HepG2 (cell line): Measurements from ENCODE around the gene EDN2. TPM values are rescaled to one million over a fixed set of nuclear protein-coding genes. Genes with fewer than 3 reads are reported as not detected.

ENCODE experiments used
- ATAC-seq: fragments of 200-7000 bp; cut with Tn5 transposase; 3 replicates; pipeline ENCODE4 v1.9.1; 2020; ENCODE audit warnings: mild to moderate bottlenecking, moderate library complexity
- BruUV-seq: library from RNA; stranded (reverse); fragments of 400-500 nt; replicated peaks from 2 replicates; lab custom pipeline; 2021; lab: Mats Ljungman, UMichigan
- CTCF ChIA-PET: fragments of 300-600 bp; formaldehyde crosslinking; extraction: SDS; loops from one replicate; lab custom pipeline; 2021; ENCODE audit warnings: low total read pairs, inconsistent platforms, low intra/inter-chr PET ratio; lab: Yijun Ruan, JAX
- POLR2A ChIA-PET: fragments of 350-600 bp; sonication (Branson Sonifier 250); formaldehyde crosslinking; loops from one replicate; lab custom pipeline; 2020; ENCODE audit warnings: antibody characterized with exemption, inconsistent platforms; lab: Yijun Ruan, JAX
- DNase-seq: peaks from one replicate; pipeline ENCODE4 v3.0.0-alpha.2; 2015; ENCODE audit warnings: low spot score
- FAIRE-seq: peaks from 3 replicates; lab custom pipeline; 2011; peaks lifted over from hg19 to GRCh38; lab: Jason Lieb, UNC
- H2AFZ ChIP-seq: one replicate; pipeline ENCODE4 v1.6.1; 2011; ENCODE audit warnings: low read length, inconsistent platforms
- H3K27ac ChIP-seq: fragments of 300-600 bp; 3 replicates; pipeline ENCODE4 v1.8.0; 2011; ENCODE audit warnings: mixed run types, mild to moderate bottlenecking, mixed read lengths, low read length, inconsistent platforms; ENCODE audit not compliant: insufficient read depth; ENCODE audit errors: extremely low read length
- H3K27me3 ChIP-seq, 2 experiments: fragments of 200-600 bp in 1 of 2; 2 replicates in 1 of 2; 3 replicates in 1 of 2; pipeline versions ENCODE4 v1.6.0 to v1.8.0; 2011; ENCODE audit warnings: low read length in 2 of 2, mild to moderate bottlenecking in 2 of 2, moderate library complexity in 2 of 2, inconsistent platforms in 1 of 2; ENCODE audit not compliant: insufficient read depth in 2 of 2, control insufficient read depth in 1 of 2
- H3K36me3 ChIP-seq, 2 experiments: fragments of 200-600 bp in 1 of 2; replicated peaks in 1 of 2; 2 replicates in 1 of 2; 3 replicates in 1 of 2; pipeline versions ENCODE4 v1.5.1 to v1.8.0; 2011; ENCODE audit warnings: low read length in 2 of 2, inconsistent platforms in 1 of 2; ENCODE audit not compliant: insufficient read depth in 2 of 2, control insufficient read depth in 1 of 2
- H3K4me1 ChIP-seq: 2 replicates; pipeline ENCODE4 v1.5.1; 2012; ENCODE audit warnings: low read length, inconsistent platforms; ENCODE audit not compliant: insufficient read depth
- H3K4me2 ChIP-seq: 2 replicates; pipeline ENCODE4 v1.6.0; 2011; ENCODE audit warnings: low read depth, low read length, inconsistent platforms
- H3K4me3 ChIP-seq, 3 experiments: fragments of 200-600 bp in 1 of 3; sonication (generic), shearing (Covaris generic) in 1 of 3; replicated peaks in 1 of 3; 2 replicates each; pipeline ENCODE4 v1.5.1; 2011 to 2016; ENCODE audit warnings: low read length in 3 of 3, inconsistent platforms in 2 of 3, low read depth in 2 of 3, mild to moderate bottlenecking in 2 of 3, control low read depth in 1 of 3, mixed read lengths in 1 of 3; ENCODE audit not compliant: insufficient read depth in 1 of 3
- H3K79me2 ChIP-seq: one replicate; pipeline ENCODE4 v1.6.1; 2011; ENCODE audit warnings: low read length, inconsistent platforms; ENCODE audit not compliant: insufficient read depth
- H3K9ac ChIP-seq: 2 replicates; pipeline ENCODE4 v1.6.0; 2011; ENCODE audit warnings: mild to moderate bottlenecking, low read depth, low read length, inconsistent platforms; ENCODE audit not compliant: insufficient read depth
- H3K9me3 ChIP-seq: 2 replicates; pipeline ENCODE4 v1.5.1; 2012; ENCODE audit warnings: mild to moderate bottlenecking, low read length
- H4K20me1 ChIP-seq: 2 replicates; pipeline ENCODE4 v1.6.0; 2011; ENCODE audit warnings: inconsistent platforms, mild to moderate bottlenecking, low read length, moderate library complexity; ENCODE audit not compliant: insufficient read depth
- ARNT2 ChIP-seq: sonication (generic); formaldehyde crosslinking; IDR thresholded peaks from 2 replicates; pipeline ENCODE4 v1.8.0; 2022; ENCODE audit warnings: mild to moderate bottlenecking, low read depth, missing genetic modification reagents, moderate library complexity
- HBP1 ChIP-seq: IDR thresholded peaks from 2 replicates; pipeline ENCODE4 v1.6.1; 2016; ENCODE audit warnings: low read depth, control low read depth
- HES4 ChIP-seq: sonication (generic); formaldehyde crosslinking; IDR thresholded peaks from 2 replicates; pipeline ENCODE4 v1.9.0; 2021; ENCODE audit warnings: mild to moderate bottlenecking, missing genetic modification reagents, borderline replicate concordance
- IRF2 ChIP-seq: IDR thresholded peaks from 2 replicates; pipeline ENCODE4 v1.6.1; 2018; ENCODE audit warnings: missing genetic modification reagents, missing compliant biosample characterization
- MTF2 ChIP-seq: sonication (generic); formaldehyde crosslinking; IDR thresholded peaks from 2 replicates; pipeline ENCODE4 v1.5.0; 2020; ENCODE audit warnings: missing genetic modification reagents, borderline replicate concordance
- SAP130 ChIP-seq: IDR thresholded peaks from 2 replicates; pipeline ENCODE4 v1.6.1; 2016; ENCODE audit warnings: low read depth
- SOX6 ChIP-seq, 2 experiments: fragments of 450-650 bp in 1 of 2; sonication (generic) in 1 of 2; formaldehyde crosslinking in 1 of 2; IDR thresholded peaks; 2 replicates each; pipeline versions ENCODE4 v1.4.0 to v1.6.1; 2017 to 2020; ENCODE audit warnings: antibody characterized with exemption in 1 of 2, mild to moderate bottlenecking in 1 of 2, missing genetic modification reagents in 1 of 2
- ZKSCAN5 ChIP-seq: sonication (generic); formaldehyde crosslinking; IDR thresholded peaks from 2 replicates; pipeline ENCODE4 v1.5.1; 2020; ENCODE audit warnings: mild to moderate bottlenecking, missing genetic modification reagents
- ZNF101 ChIP-seq: sonication (generic); formaldehyde crosslinking; IDR thresholded peaks from 2 replicates; pipeline ENCODE4 v1.4.0; 2020; ENCODE audit warnings: mild to moderate bottlenecking, low read depth, missing genetic modification reagents, borderline replicate concordance
- ZNF605 ChIP-seq: sonication (generic); formaldehyde crosslinking; IDR thresholded peaks from 2 replicates; pipeline ENCODE4 v1.8.0; 2022; ENCODE audit warnings: mild to moderate bottlenecking, missing genetic modification reagents
- ZSCAN30 ChIP-seq: sonication (generic); formaldehyde crosslinking; IDR thresholded peaks from 2 replicates; pipeline ENCODE4 v1.5.0; 2020; ENCODE audit warnings: mild to moderate bottlenecking, missing genetic modification reagents
- WGBS: methylation state at CpG from one replicate; pipeline ENCODE4 v1.1.6; 2017; ENCODE audit warnings: low lambda C conversion rate; 5-methylcytosine and 5-hydroxymethylcytosine counted together
- in situ Hi-C: cut with HindIII; loops from 2 replicates; pipeline ENCODE4 v1.10.0; 2017; ENCODE audit warnings: low pct_unique_long_range_greater_than_20kb; ENCODE audit not compliant: extremely low pct_ligation_motif_present
- intact Hi-C: fragments of 100-400 bp; cut with micrococcal nuclease; formaldehyde crosslinking; loops from one replicate; pipeline ENCODE4 v1.10.0; 2022; ENCODE audit not compliant: unreplicated experiment
- polyA plus RNA-seq, 8 experiments: library from polyadenylated mRNA; depleted of rRNA in 3 of 8; stranded (reverse) in 7 of 8; unstranded in 1 of 8; fragments of >200 nt; fragmentation: Illumina TruSeq in 4 of 8; extraction: Trizol in 4 of 8; gene quantifications; 2 replicates each; pipeline versions ENCODE4 v1.2.1 to v1.2.3, GENCODE V29; 2011 to 2016; ENCODE audit warnings: low read depth in 4 of 8, missing spikeins in 1 of 8, mixed read lengths in 1 of 8; ENCODE audit not compliant: insufficient read depth in 1 of 8
- total RNA-seq, 5 experiments: library from RNA; depleted of rRNA; stranded (reverse); fragments of >200 nt; fragmentation: Illumina TruSeq; extraction: Trizol; gene quantifications; 2 replicates each; pipeline ENCODE4 v1.2.3, GENCODE V29; 2016; ENCODE audit warnings: low read depth in 1 of 5
- TF ChIP-seq, protein P1 (sequence below): sonication (generic); formaldehyde crosslinking; IDR thresholded peaks from 2 replicates; pipeline ENCODE4 v1.4.0; 2020; ENCODE audit warnings: missing genetic modification reagents, borderline replicate concordance
- TF ChIP-seq, protein P2 (sequence below): sonication (generic); formaldehyde crosslinking; IDR thresholded peaks from 2 replicates; pipeline ENCODE4 v1.8.0; 2022; ENCODE audit warnings: mild to moderate bottlenecking, missing genetic modification reagents, moderate library complexity
- TF ChIP-seq, protein P3 (sequence below): sonication (generic); formaldehyde crosslinking; IDR thresholded peaks from 2 replicates; pipeline ENCODE4 v1.4.0; 2020; ENCODE audit warnings: missing genetic modification reagents

EDN2 gene
- total and polyA plus RNA-seq, 2 of the 13 experiments (the other 11 are each of a cell fraction or from before 2014, with no cell fraction given): not detected

- peaks cover 26% of the 10 kb centered on the region for H3K4me1 ChIP-seq
- TF ChIP-seq IRF2 (CRISPR knock-in tag) (no peak), SAP130 (no peak), MTF2 (CRISPR knock-in tag) (no peak), ZNF605 (CRISPR knock-in tag) (no peak), ZKSCAN5 (CRISPR knock-in tag) (no peak), HBP1 (no peak), ARNT2 (CRISPR knock-in tag) (no peak), ZNF101 (no peak), SOX6 (IDR thresholded peaks at IDR 0.05) (no peak), SOX6 (CRISPR knock-in tag; IDR thresholded peaks at IDR 0.05) (no peak), ZSCAN30 (no peak), HES4 (CRISPR knock-in tag) (no peak)
- TF ChIP-seq, protein P1, sequence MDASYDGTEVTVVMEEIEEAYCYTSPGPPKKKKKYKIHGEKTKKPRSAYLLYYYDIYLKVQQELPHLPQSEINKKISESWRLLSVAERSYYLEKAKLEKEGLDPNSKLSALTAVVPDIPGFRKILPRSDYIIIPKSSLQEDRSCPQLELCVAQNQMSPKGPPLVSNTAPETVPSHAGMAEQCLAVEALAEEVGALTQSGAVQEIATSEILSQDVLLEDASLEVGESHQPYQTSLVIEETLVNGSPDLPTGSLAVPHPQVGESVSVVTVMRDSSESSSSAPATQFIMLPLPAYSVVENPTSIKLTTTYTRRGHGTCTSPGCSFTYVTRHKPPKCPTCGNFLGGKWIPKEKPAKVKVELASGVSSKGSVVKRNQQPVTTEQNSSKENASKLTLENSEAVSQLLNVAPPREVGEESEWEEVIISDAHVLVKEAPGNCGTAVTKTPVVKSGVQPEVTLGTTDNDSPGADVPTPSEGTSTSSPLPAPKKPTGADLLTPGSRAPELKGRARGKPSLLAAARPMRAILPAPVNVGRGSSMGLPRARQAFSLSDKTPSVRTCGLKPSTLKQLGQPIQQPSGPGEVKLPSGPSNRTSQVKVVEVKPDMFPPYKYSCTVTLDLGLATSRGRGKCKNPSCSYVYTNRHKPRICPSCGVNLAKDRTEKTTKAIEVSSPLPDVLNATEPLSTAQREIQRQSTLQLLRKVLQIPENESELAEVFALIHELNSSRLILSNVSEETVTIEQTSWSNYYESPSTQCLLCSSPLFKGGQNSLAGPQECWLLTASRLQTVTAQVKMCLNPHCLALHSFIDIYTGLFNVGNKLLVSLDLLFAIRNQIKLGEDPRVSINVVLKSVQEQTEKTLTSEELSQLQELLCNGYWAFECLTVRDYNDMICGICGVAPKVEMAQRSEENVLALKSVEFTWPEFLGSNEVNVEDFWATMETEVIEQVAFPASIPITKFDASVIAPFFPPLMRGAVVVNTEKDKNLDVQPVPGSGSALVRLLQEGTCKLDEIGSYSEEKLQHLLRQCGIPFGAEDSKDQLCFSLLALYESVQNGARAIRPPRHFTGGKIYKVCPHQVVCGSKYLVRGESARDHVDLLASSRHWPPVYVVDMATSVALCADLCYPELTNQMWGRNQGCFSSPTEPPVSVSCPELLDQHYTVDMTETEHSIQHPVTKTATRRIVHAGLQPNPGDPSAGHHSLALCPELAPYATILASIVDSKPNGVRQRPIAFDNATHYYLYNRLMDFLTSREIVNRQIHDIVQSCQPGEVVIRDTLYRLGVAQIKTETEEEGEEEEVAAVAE: no peak
- TF ChIP-seq, protein P2, sequence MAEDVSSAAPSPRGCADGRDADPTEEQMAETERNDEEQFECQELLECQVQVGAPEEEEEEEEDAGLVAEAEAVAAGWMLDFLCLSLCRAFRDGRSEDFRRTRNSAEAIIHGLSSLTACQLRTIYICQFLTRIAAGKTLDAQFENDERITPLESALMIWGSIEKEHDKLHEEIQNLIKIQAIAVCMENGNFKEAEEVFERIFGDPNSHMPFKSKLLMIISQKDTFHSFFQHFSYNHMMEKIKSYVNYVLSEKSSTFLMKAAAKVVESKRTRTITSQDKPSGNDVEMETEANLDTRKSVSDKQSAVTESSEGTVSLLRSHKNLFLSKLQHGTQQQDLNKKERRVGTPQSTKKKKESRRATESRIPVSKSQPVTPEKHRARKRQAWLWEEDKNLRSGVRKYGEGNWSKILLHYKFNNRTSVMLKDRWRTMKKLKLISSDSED (CRISPR knock-in tag): no peak
- TF ChIP-seq, protein P3, sequence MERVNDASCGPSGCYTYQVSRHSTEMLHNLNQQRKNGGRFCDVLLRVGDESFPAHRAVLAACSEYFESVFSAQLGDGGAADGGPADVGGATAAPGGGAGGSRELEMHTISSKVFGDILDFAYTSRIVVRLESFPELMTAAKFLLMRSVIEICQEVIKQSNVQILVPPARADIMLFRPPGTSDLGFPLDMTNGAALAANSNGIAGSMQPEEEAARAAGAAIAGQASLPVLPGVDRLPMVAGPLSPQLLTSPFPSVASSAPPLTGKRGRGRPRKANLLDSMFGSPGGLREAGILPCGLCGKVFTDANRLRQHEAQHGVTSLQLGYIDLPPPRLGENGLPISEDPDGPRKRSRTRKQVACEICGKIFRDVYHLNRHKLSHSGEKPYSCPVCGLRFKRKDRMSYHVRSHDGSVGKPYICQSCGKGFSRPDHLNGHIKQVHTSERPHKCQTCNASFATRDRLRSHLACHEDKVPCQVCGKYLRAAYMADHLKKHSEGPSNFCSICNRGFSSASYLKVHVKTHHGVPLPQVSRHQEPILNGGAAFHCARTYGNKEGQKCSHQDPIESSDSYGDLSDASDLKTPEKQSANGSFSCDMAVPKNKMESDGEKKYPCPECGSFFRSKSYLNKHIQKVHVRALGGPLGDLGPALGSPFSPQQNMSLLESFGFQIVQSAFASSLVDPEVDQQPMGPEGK: no peak
- ATAC-seq (no peak), FAIRE-seq (no peak), DNase-seq (no peak)
- no peaks in the 10 kb centered on the region for H4K20me1 ChIP-seq
- 43% methylated on average over 13 of the region's 21 CpGs for WGBS
- H3K4me3 ChIP-seq: no peak overlapping the region
- H3K9me3 ChIP-seq: no peaks in the 10 kb centered on the region
- in situ Hi-C loops: no loop called here
- no TSS peak for BruUV-seq
- ChIA-PET CTCF (no interaction called here), POLR2A (no interaction called here)
- H2AFZ ChIP-seq: no peak overlapping the region
- no peak overlapping the region for H3K9ac ChIP-seq
- no peaks in the 10 kb centered on the region for H3K36me3 ChIP-seq
- H3K27me3 ChIP-seq: peaks cover 0 to 8% of the 10 kb centered on the region in 2 experiments; a peak in 3 of 5 replicates
- no peak overlapping the region for H3K27ac ChIP-seq
- intact Hi-C loops: no loop called here
- H3K79me2 ChIP-seq: no peaks in the 10 kb centered on the region
- no peak overlapping the region for H3K4me2 ChIP-seq
Observed at GRCh38 chr1:41483001-41483850, 1.3 kb downstream of the EDN2 start.
